ENCODE data around the gene PLEKHN1. TPM values are rescaled to one million over a fixed set of nuclear protein-coding genes. Genes with fewer than 3 reads are reported as not detected.

PLEKHN1 gene
- total RNA-seq, 6 donors from 2014 or later = 1.1 to 11.5 (median 1.6) TPM

DNA sequence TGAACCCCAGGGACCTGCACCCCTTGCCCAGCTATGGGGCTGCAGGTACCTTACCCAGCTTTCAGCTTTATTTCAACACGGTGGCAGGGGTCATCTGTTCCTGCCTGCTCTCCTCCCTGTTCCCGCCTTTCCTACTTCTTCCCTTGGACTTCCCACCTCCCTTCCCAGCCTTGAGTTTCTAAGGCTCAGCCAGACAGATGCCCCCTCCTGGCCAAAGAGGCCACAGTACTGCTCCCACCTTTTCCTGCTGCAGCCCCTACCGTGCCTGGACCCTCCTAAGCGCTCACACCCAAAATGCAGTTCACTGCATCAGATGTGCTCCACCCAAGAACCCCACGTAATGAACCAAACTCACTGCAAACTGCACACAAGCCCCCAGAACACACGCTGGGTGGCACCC, 14.9 kb upstream of the PLEKHN1 start:
- peaks cover 25 to 100% (median 96%) of the 10 kb centered on the region in 4 donors for H3K36me3 ChIP-seq

DNA sequence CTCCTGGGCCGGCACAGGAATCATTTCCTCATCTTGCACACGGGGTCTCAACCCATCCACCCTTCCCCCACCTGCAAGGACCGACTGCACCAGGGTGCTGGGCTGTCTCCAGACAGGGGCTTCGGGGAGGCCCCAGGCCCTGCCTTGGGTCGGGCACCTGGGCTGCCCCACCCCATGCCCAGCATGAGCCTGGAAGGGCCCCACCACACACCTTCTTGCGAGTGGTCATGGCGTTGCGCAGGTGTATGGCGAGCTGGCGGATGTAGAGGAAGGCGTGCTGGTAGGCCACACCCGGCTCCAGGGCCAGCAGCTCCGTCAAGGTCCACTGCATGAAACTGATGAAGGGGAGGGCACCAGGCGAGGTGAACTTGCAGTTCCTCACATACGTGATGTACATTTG, 14.1 kb upstream of the PLEKHN1 start:
- no peaks in the 10 kb centered on the region for H3K9me3 ChIP-seq
- ATAC-seq (ENCODE audit: low FRiP score in 2 of 2) = no peak
- no peak overlapping the region for H3K27ac ChIP-seq
- peak in 1 of 2 donors; percentile 67 for DNase-seq
- H3K4me1 ChIP-seq = peaks cover 0 to 6% (median under 1%) of the 10 kb centered on the region in 4 donors
- 88 to 94% methylated on average over 7 to 15 of the region's 15 CpGs for WGBS, 2 donors
- H3K27me3 ChIP-seq = no peaks in the 10 kb centered on the region
- no peak overlapping the region for H3K4me3 ChIP-seq
- H3K36me3 ChIP-seq = peaks cover 25 to 100% (median 94%) of the 10 kb centered on the region in 4 donors
- TF ChIP-seq EP300 (IDR thresholded peaks at IDR 0.05) = no peak
- TF ChIP-seq, protein P1, sequence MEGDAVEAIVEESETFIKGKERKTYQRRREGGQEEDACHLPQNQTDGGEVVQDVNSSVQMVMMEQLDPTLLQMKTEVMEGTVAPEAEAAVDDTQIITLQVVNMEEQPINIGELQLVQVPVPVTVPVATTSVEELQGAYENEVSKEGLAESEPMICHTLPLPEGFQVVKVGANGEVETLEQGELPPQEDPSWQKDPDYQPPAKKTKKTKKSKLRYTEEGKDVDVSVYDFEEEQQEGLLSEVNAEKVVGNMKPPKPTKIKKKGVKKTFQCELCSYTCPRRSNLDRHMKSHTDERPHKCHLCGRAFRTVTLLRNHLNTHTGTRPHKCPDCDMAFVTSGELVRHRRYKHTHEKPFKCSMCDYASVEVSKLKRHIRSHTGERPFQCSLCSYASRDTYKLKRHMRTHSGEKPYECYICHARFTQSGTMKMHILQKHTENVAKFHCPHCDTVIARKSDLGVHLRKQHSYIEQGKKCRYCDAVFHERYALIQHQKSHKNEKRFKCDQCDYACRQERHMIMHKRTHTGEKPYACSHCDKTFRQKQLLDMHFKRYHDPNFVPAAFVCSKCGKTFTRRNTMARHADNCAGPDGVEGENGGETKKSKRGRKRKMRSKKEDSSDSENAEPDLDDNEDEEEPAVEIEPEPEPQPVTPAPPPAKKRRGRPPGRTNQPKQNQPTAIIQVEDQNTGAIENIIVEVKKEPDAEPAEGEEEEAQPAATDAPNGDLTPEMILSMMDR (IDR thresholded peaks at IDR 0.05) = no peak
- no peak for TF ChIP-seq POLR2A (IDR thresholded peaks at IDR 0.05)
- TF ChIP-seq POLR2AphosphoS5 (IDR thresholded peaks at IDR 0.05) = no peak

More for the DNA sequence above, 14.9 kb upstream of the PLEKHN1 start:
- 64 to 85% methylated on average over 5 to 6 of the region's 6 CpGs for WGBS, 2 donors
- Histone ChIP-seq H3K4me3 (no peak overlapping the region), H3K27me3 (no peaks in the 10 kb centered on the region), H3K4me1 (no peaks in the 10 kb centered on the region), H3K27ac (no peak overlapping the region), H3K9me3 (no peaks in the 10 kb centered on the region)
- no peak for DNase-seq
- TF ChIP-seq POLR2A (IDR thresholded peaks at IDR 0.05) (no peak), EP300 (IDR thresholded peaks at IDR 0.05) (no peak), POLR2AphosphoS5 (IDR thresholded peaks at IDR 0.05) (no peak)
- TF ChIP-seq, protein P1 (IDR thresholded peaks at IDR 0.05) = no peak
- ATAC-seq (ENCODE audit: low FRiP score in 2 of 2) = no peak

DNA sequence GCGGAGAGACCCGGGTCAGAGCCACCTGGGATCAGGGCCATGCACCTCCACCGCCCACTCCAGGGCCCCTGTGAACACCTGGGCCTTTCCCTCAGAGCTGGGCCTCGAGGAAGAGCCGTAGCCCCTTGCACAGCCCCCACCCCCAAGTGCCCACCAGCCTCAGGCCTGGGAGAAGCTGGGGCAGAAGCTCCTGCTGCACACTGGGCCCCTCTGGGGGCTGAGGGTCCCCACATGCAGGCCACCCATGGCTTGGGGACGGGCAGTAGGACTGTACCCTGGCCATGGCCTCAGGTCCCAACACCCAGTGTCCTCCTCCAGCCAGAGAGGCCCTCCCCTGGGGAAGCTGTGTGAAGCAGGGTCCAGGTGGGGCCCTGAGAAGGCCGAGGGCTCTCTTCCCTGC, 13.7 kb upstream of the PLEKHN1 start:
- WGBS, 2 donors = 90 to 91% methylated on average over 2 to 5 of the region's 7 CpGs
- Histone ChIP-seq H3K9me3 (no peaks in the 10 kb centered on the region), H3K36me3 (peaks cover 25 to 98% (median 90%) of the 10 kb centered on the region in 4 donors), H3K27ac (no peak overlapping the region), H3K4me1 (peaks cover under 1 to 10% (median 4%) of the 10 kb centered on the region in 4 donors), H3K4me3 (no peak overlapping the region), H3K27me3 (no peaks in the 10 kb centered on the region)
- DNase-seq = peak in 1 of 2 donors; percentile 53
- ATAC-seq (ENCODE audit: low FRiP score in 2 of 2) = no peak
- no peak for TF ChIP-seq POLR2AphosphoS5 (IDR thresholded peaks at IDR 0.05)
- TF ChIP-seq POLR2A (IDR thresholded peaks at IDR 0.05) = no peak
- TF ChIP-seq, protein P1 (IDR thresholded peaks at IDR 0.05) = no peak
- TF ChIP-seq EP300 (IDR thresholded peaks at IDR 0.05) = no peak

DNA sequence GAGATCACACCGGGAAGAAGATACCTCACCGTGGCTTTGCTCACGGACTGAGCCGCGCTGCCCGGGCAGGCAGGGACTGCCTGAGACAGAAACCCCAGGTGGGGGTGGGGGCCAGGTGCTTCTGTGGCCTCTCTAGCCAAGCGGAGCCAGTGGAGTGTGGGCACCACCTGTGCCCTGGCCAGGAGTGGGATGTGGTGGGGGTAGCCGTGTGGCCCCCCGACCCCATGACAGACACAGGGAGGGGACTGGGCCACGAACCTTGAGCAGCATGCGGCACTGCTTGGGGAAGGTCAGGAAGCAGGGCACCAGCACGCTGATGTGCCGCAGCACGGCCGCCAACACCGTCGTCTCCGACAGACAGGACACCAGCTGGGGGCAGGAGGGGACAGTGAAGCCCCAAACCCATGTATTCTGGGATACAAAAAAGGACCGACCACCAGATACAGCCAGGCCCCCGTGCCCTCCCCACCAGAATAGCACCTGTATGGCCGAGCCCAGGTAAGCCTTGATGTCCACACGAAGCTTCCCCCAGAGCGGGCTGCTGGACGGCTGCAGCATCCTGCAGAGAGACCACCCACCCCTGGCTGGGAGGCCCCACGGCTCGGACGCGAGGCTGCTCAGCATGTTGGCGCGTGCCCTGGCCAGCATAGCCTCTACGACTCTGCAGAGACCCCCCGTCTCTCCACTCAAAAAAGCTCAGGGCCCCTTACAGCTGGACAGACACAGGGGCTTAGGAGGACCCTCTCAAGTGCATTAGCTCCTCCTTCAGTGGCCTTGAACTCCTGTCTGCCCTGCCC, 12.6 kb upstream of the PLEKHN1 start:
- ATAC-seq (ENCODE audit: low FRiP score in 2 of 2) = no peak
- peaks cover 20 to 86% (median 80%) of the 10 kb centered on the region in 4 donors for H3K36me3 ChIP-seq
- no peak overlapping the region for H3K4me3 ChIP-seq
- H3K4me1 ChIP-seq = peaks cover 11 to 22% (median 14%) of the 10 kb centered on the region in 4 donors
- TF ChIP-seq POLR2A (IDR thresholded peaks at IDR 0.05) (no peak), EP300 (IDR thresholded peaks at IDR 0.05) (no peak), POLR2AphosphoS5 (IDR thresholded peaks at IDR 0.05) (no peak)
- TF ChIP-seq, protein P1 (IDR thresholded peaks at IDR 0.05) = no peak
- no peaks in the 10 kb centered on the region for H3K27me3 ChIP-seq
- WGBS, 2 donors = 92 to 95% methylated on average over 14 to 32 of the region's 32 CpGs
- H3K9me3 ChIP-seq = no peaks in the 10 kb centered on the region
- DNase-seq = peak in 1 of 2 donors; percentile 75
- H3K27ac ChIP-seq = no peak overlapping the region
